ENCODE results near the gene ATL3. TPM values are rescaled to one million over a fixed set of nuclear protein-coding genes. Genes with fewer than 3 reads are reported as not detected.
A peak's percentile ranks its signal among the peaks of the same experiment; 100 is the strongest.

Gene ATL3
- total and polyA plus RNA-seq, 2 of the 4 experiments (the other 2 are of a cell fraction) = 19.9 to 131 TPM

DNA sequence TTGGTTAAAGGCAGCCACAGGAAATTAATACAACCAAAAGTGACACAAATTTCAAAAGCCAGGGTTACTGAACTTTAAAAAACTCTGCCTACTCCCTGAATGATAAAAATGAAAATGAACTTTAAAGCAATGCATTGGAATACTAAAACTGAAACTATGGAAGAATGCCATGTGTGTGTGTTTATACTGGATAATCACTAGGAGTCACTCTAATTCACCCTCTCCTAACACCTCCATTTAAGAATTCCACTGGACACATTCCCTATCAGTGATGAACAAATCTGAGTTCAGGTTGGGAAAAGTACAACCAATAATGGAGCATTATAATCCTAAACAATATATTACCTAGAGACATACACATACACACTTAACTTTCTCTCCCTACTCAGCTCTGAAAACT is 29.4 kb downstream of the ATL3 start:
- H3K36me3 ChIP-seq (ENCODE audit: control insufficient read depth, insufficient read depth, low read length) = peaks cover 24% of the 10 kb centered on the region
- CTCF ChIA-PET = interaction anchor here (0.8 kb wide), 1 partner anchor 41 kb away, joined by 5 read pairs; no protein-coding TSS in a partner anchor

More for the DNA sequence above, 29.4 kb downstream of the ATL3 start:
- Histone ChIP-seq H3K14ac (replicated peaks; ENCODE audit: low read depth, low read length) (no peak overlapping the region), H3K4ac (ENCODE audit: low read depth, low read length) (no peak overlapping the region), H3K56ac (ENCODE audit: extremely low read depth, insufficient read depth, low read length) (no peak overlapping the region), H2AK5ac (ENCODE audit: low read depth, low read length) (no peak overlapping the region), H3K4me2 (ENCODE audit: low read depth, low read length) (no peak overlapping the region; the same call in 1 of the 2 replicates), H2BK120ac (ENCODE audit: low read depth, low read length) (no peak overlapping the region), H3K23ac (ENCODE audit: low read depth, low read length) (no peak overlapping the region), H2AK9ac (replicated peaks; ENCODE audit: low read depth, low read length, poor library complexity) (no peak overlapping the region), H3K27ac (ENCODE audit: insufficient read depth, low read length) (no peak overlapping the region), H4K20me1 (ENCODE audit: insufficient read depth, low read length) (no peaks in the 10 kb centered on the region; the same call in 1 of the 2 replicates), H2AFZ (replicated peaks; ENCODE audit: low read length, poor library complexity) (no peak overlapping the region), H3K79me1 (ENCODE audit: low read depth in 1 of 2, low read length in 2 of 2) (peaks cover 2 to 12% of the 10 kb centered on the region in 2 experiments; a peak in 3 of 4 replicates), H3K4me1 (ENCODE audit: control insufficient read depth, insufficient read depth, low read length) (no peaks in the 10 kb centered on the region), H3K4me3 (ENCODE audit: insufficient read depth, low read depth, low read length) (no peak overlapping the region), H4K8ac (ENCODE audit: low read depth in 2 of 2, low read length in 2 of 2) (no peak overlapping the region), H3K9me3 (ENCODE audit: control insufficient read depth, insufficient read depth, low read length) (no peaks in the 10 kb centered on the region), H3K18ac (ENCODE audit: low read depth, low read length) (no peak overlapping the region), H4K5ac (ENCODE audit: low read depth, low read length) (no peak overlapping the region), H2BK20ac (ENCODE audit: low read depth, low read length) (no peak overlapping the region), H3K9me1 (ENCODE audit: insufficient read depth, low read length) (no peaks in the 10 kb centered on the region), H2BK15ac (ENCODE audit: low read depth, low read length) (no peak overlapping the region), H3K9ac (ENCODE audit: low read depth, low read length) (no peak overlapping the region), H3K27me3 (ENCODE audit: control insufficient read depth, insufficient read depth, low read length) (no peaks in the 10 kb centered on the region), H4K91ac (ENCODE audit: insufficient read depth, low read depth, low read length) (no peak overlapping the region), H2BK5ac (ENCODE audit: low read depth, low read length, poor library complexity, severe bottlenecking) (no peak overlapping the region)
- intact Hi-C loops (cut with micrococcal nuclease) (no loop called here), dilution Hi-C loops (cut with HindIII; ENCODE audit: low sequenced_read_pairs, unreplicated experiment) (no loop called here), in situ Hi-C loops (cut with MboI; ENCODE audit: low sequenced_read_pairs) (no loop called here)
- POLR2A ChIA-PET (ENCODE audit: unreplicated experiment) = no interaction called here
- DNase-seq (peak; percentile 10), ATAC-seq (ENCODE audit: low read depth) (peak; percentile 51)
- TF ChIP-seq SMC3 (IDR thresholded peaks at IDR 0.05; ENCODE audit: low read depth, low read length) (no peak), RAD21 (IDR thresholded peaks at IDR 0.05; ENCODE audit: low read length) (0 out of 2 replicates have a peak, but pooled peaks have one; percentile 9)
- no TSS peak for BruUV-seq (replicated peaks)
